Smooth muscle cell (in vitro differentiated cells): ENCODE data around the gene GNPTAB. TPM values are rescaled to one million over a fixed set of nuclear protein-coding genes. Genes with fewer than 3 reads are reported as not detected.
"Not testable (repeated sequence)": the region's sequence is repeated elsewhere in the genome, so short reads cannot be mapped to it uniquely, and the experiment has no call there.

Experiments used
- DNase-seq: peaks from one replicate; lab custom pipeline; 2025; ENCODE audit not compliant: unreplicated experiment; lab: John Stamatoyannopoulos, UW
- H2AFZ ChIP-seq: fragments of 200-600 bp; sonication (generic); 2 replicates; pipeline ENCODE4 v1.6.0; 2016; ENCODE audit warnings: antibody characterized with exemption, low read depth, mild to moderate bottlenecking
- H3F3A ChIP-seq: fragments of 200-600 bp; sonication (generic); 2 replicates; pipeline ENCODE4 v1.6.0; 2017; ENCODE audit warnings: antibody characterized with exemption, low read depth
- H3K27ac ChIP-seq: fragments of 200-600 bp; sonication (generic); 2 replicates; pipeline ENCODE4 v1.5.1; 2016; ENCODE audit warnings: low read depth, mild to moderate bottlenecking
- H3K27me3 ChIP-seq: fragments of 200-600 bp; sonication (generic); 2 replicates; pipeline ENCODE4 v1.6.1; 2016; ENCODE audit warnings: low read depth, mild to moderate bottlenecking
- H3K36me3 ChIP-seq: fragments of 200-600 bp; sonication (generic); 2 replicates; pipeline ENCODE4 v1.5.1; 2016; ENCODE audit warnings: low read depth
- H3K4me1 ChIP-seq: fragments of 200-600 bp; sonication (generic); 2 replicates; pipeline ENCODE4 v1.5.1; 2016; ENCODE audit warnings: low read depth
- H3K4me2 ChIP-seq: fragments of 200-600 bp; sonication (generic); 2 replicates; pipeline ENCODE4 v1.6.0; 2016; ENCODE audit warnings: mild to moderate bottlenecking
- H3K4me3 ChIP-seq: fragments of 200-600 bp; sonication (generic); 2 replicates; pipeline ENCODE4 v1.5.1; 2016; ENCODE audit warnings: mild to moderate bottlenecking
- H3K79me2 ChIP-seq: fragments of 200-600 bp; sonication (generic); 2 replicates; pipeline ENCODE4 v1.6.0; 2016; ENCODE audit warnings: low read depth, mild to moderate bottlenecking
- H3K9ac ChIP-seq: fragments of 200-600 bp; sonication (generic); 2 replicates; pipeline ENCODE4 v1.6.0; 2016; ENCODE audit warnings: low read depth
- H3K9me3 ChIP-seq: fragments of 200-600 bp; sonication (generic); replicated peaks from 2 replicates; pipeline ENCODE4 v1.5.1; 2016; ENCODE audit warnings: low read depth
- H4K20me1 ChIP-seq: fragments of 200-600 bp; sonication (generic); 2 replicates; pipeline ENCODE4 v1.6.0; 2016; ENCODE audit warnings: low read depth
- CTCF ChIP-seq: fragments of 200-600 bp; sonication (generic); IDR thresholded peaks from 2 replicates; pipeline ENCODE4 v1.5.1; 2017; ENCODE audit warnings: borderline replicate concordance, mild to moderate bottlenecking, antibody characterized with exemption; ENCODE audit not compliant: insufficient read depth, poor library complexity, severe bottlenecking
- WGBS: methylation state at CpG from one replicate; pipeline ENCODE4 v1.1.7; 2016; ENCODE audit warnings: low lambda C conversion rate; 5-methylcytosine and 5-hydroxymethylcytosine counted together
- polyA plus RNA-seq: library from polyadenylated mRNA; unstranded; fragments of >200 nt; fragmentation: Nextera tagmentation; extraction: Ambion mirVana; gene quantifications from 2 replicates; pipeline ENCODE4 v1.2.1, GENCODE V29; 2016
- total RNA-seq: library from RNA; depleted of rRNA; stranded (reverse); fragments of >200 nt; gene quantifications from 2 replicates; pipeline ENCODE4 v1.2.3, GENCODE V29; 2014

The GNPTAB gene
- total and polyA plus RNA-seq, 2 experiments from 2014 or later, result 17.9 to 23.6 TPM

GRCh38 chr12:101862245-101862644, 31.5 kb upstream of the GNPTAB start:
- no peak for TF ChIP-seq CTCF
- DNase-seq, result no peak
- Histone ChIP-seq H3K79me2 (no peaks in the 10 kb centered on the region), H3K9ac (no peak overlapping the region), H3K4me3 (no peak overlapping the region), H3K4me1 (no peaks in the 10 kb centered on the region), H3K27ac (no peak overlapping the region), H3K27me3 (no peaks in the 10 kb centered on the region), H2AFZ (no peak overlapping the region), H3F3A (no peaks in the 10 kb centered on the region), H3K4me2 (no peak overlapping the region), H3K9me3 (no peaks in the 10 kb centered on the region), H3K36me3 (no peaks in the 10 kb centered on the region), H4K20me1 (no peaks in the 10 kb centered on the region)
- WGBS, result 95% methylated on average over 2 of the region's 2 CpGs

- H4K20me1 ChIP-seq, H3F3A ChIP-seq, H3K9me3 ChIP-seq, H3K79me2 ChIP-seq, H3K4me2 ChIP-seq, H2AFZ ChIP-seq, DNase-seq, H3K9ac ChIP-seq, H3K27me3 ChIP-seq, H3K4me1 ChIP-seq, H3K27ac ChIP-seq, H3K4me3 ChIP-seq, H3K36me3 ChIP-seq: not testable (repeated sequence)
- WGBS, result 92% methylated on average over 2 of the region's 2 CpGs
Measured at GRCh38 chr12:101861688-101862087, 30.9 kb upstream of the GNPTAB start.

GRCh38 chr12:101859664-101860607, 29.2 kb upstream of the GNPTAB start:
- H3K9ac ChIP-seq, result no peak overlapping the region
- no peaks in the 10 kb centered on the region for H3K79me2 ChIP-seq
- H2AFZ ChIP-seq, result no peak overlapping the region
- H3K4me1 ChIP-seq, result no peaks in the 10 kb centered on the region
- H4K20me1 ChIP-seq, result no peaks in the 10 kb centered on the region
- H3K4me2 ChIP-seq, result no peak overlapping the region
- no peak overlapping the region for H3K27ac ChIP-seq
- no peaks in the 10 kb centered on the region for H3F3A ChIP-seq
- no peak for TF ChIP-seq CTCF
- H3K4me3 ChIP-seq, result no peak overlapping the region
- no peak for DNase-seq
- H3K36me3 ChIP-seq, result no peaks in the 10 kb centered on the region
- no peaks in the 10 kb centered on the region for H3K9me3 ChIP-seq
- H3K27me3 ChIP-seq, result no peaks in the 10 kb centered on the region

GRCh38 chr12:101858361-101858760, 27.6 kb upstream of the GNPTAB start:
- no peaks in the 10 kb centered on the region for H3F3A ChIP-seq
- H3K27me3 ChIP-seq, result no peaks in the 10 kb centered on the region
- no peak overlapping the region for H3K4me3 ChIP-seq
- H4K20me1 ChIP-seq, result no peaks in the 10 kb centered on the region
- no peak overlapping the region for H3K9ac ChIP-seq
- H3K79me2 ChIP-seq, result no peaks in the 10 kb centered on the region
- no peak overlapping the region for H3K27ac ChIP-seq
- WGBS, result 88% methylated on average over 3 of the region's 3 CpGs
- TF ChIP-seq CTCF, result no peak
- H3K4me1 ChIP-seq, result no peaks in the 10 kb centered on the region
- no peaks in the 10 kb centered on the region for H3K9me3 ChIP-seq
- H3K4me2 ChIP-seq, result no peak overlapping the region
- no peaks in the 10 kb centered on the region for H3K36me3 ChIP-seq
- H2AFZ ChIP-seq, result no peak overlapping the region
- no peak for DNase-seq
